ENCODE measurements around the gene TMED3.
A peak's percentile ranks its signal among the peaks of the same experiment; 100 is the strongest.

Gene TMED3

GRCh38 chr15:79339588-79340314 is 28.8 kb downstream of the TMED3 start:
- TF ChIP-seq POLR2A (IDR thresholded peaks at IDR 0.05; ENCODE audit: low read depth, low read length), result no peak
- no peak for FAIRE-seq

GRCh38 chr15:79340315-79340602 is 29.3 kb downstream of the TMED3 start:
- no peak for DNase-seq (ENCODE audit: insufficient read length, low spot score)
- no peak for FAIRE-seq
- no peak for TF ChIP-seq POLR2A (IDR thresholded peaks at IDR 0.05; ENCODE audit: low read depth, low read length)

More at GRCh38 chr15:79339588-79340314, 28.8 kb downstream of the TMED3 start:
- DNase-seq (ENCODE audit: insufficient read length, low spot score), result peak; percentile 9

GRCh38 chr15:79341396-79341795 is 30.5 kb downstream of the TMED3 start:
- no peak for DNase-seq (ENCODE audit: insufficient read length, low spot score)
- no peak for FAIRE-seq
- no peak for TF ChIP-seq POLR2A (IDR thresholded peaks at IDR 0.05; ENCODE audit: low read depth, low read length)

- DNase-seq (ENCODE audit: insufficient read length, low spot score) (no peak), FAIRE-seq (no peak)
- TF ChIP-seq POLR2A (IDR thresholded peaks at IDR 0.05; ENCODE audit: low read depth, low read length), result no peak
Measured at GRCh38 chr15:79349525-79349924, 38.6 kb downstream of the TMED3 start.

- DNase-seq (ENCODE audit: insufficient read length, low spot score), result no peak
- no peak for TF ChIP-seq POLR2A (IDR thresholded peaks at IDR 0.05; ENCODE audit: low read depth, low read length)
- FAIRE-seq, result no peak
Measured at GRCh38 chr15:79352206-79352605, 41.3 kb downstream of the TMED3 start.

GRCh38 chr15:79357566-79357965 is 46.7 kb downstream of the TMED3 start:
- FAIRE-seq, result no peak
- no peak for TF ChIP-seq POLR2A (IDR thresholded peaks at IDR 0.05; ENCODE audit: low read depth, low read length)
- no peak for DNase-seq (ENCODE audit: insufficient read length, low spot score)

GRCh38 chr15:79358069-79358468 is 47.2 kb downstream of the TMED3 start:
- TF ChIP-seq POLR2A (IDR thresholded peaks at IDR 0.05; ENCODE audit: low read depth, low read length), result no peak
- no peak for DNase-seq (ENCODE audit: insufficient read length, low spot score)
- FAIRE-seq, result no peak

GRCh38 chr15:79364571-79365240 is 53.8 kb downstream of the TMED3 start:
- FAIRE-seq, result no peak
- TF ChIP-seq POLR2A (IDR thresholded peaks at IDR 0.05; ENCODE audit: low read depth, low read length), result no peak
- no peak for DNase-seq (ENCODE audit: insufficient read length, low spot score)

- no peak for TF ChIP-seq POLR2A (IDR thresholded peaks at IDR 0.05; ENCODE audit: low read depth, low read length)
- DNase-seq (ENCODE audit: insufficient read length, low spot score) (no peak), FAIRE-seq (no peak)
Measured at GRCh38 chr15:79365765-79366164, 54.9 kb downstream of the TMED3 start.

- DNase-seq (ENCODE audit: insufficient read length, low spot score) (no peak), FAIRE-seq (no peak)
- TF ChIP-seq POLR2A (IDR thresholded peaks at IDR 0.05; ENCODE audit: low read depth, low read length), result no peak
Measured at GRCh38 chr15:79366691-79367090, 55.8 kb downstream of the TMED3 start.

GRCh38 chr15:79370716-79371115 is 59.8 kb downstream of the TMED3 start:
- no peak for FAIRE-seq
- TF ChIP-seq POLR2A (IDR thresholded peaks at IDR 0.05; ENCODE audit: low read depth, low read length), result no peak
- no peak for DNase-seq (ENCODE audit: insufficient read length, low spot score)

GRCh38 chr15:79371591-79371990 is 60.7 kb downstream of the TMED3 start:
- FAIRE-seq, result no peak

GRCh38 chr15:79372428-79372827 is 61.5 kb downstream of the TMED3 start:
- FAIRE-seq (no peak), DNase-seq (ENCODE audit: insufficient read length, low spot score) (no peak)
- no peak for TF ChIP-seq POLR2A (IDR thresholded peaks at IDR 0.05; ENCODE audit: low read depth, low read length)

More at GRCh38 chr15:79371591-79371990, 60.7 kb downstream of the TMED3 start:
- DNase-seq (ENCODE audit: insufficient read length, low spot score), result no peak
- TF ChIP-seq POLR2A (IDR thresholded peaks at IDR 0.05; ENCODE audit: low read depth, low read length), result no peak

Measured in H54 (cell line).